NCI-H748 (cell line): Measurements from ENCODE around the gene SYNPO2L.

ENCODE experiments used
- DNase-seq: peaks from one replicate; lab custom pipeline; 2025; ENCODE audit not compliant: unreplicated experiment; lab: John Stamatoyannopoulos, UW

Gene SYNPO2L

DNA sequence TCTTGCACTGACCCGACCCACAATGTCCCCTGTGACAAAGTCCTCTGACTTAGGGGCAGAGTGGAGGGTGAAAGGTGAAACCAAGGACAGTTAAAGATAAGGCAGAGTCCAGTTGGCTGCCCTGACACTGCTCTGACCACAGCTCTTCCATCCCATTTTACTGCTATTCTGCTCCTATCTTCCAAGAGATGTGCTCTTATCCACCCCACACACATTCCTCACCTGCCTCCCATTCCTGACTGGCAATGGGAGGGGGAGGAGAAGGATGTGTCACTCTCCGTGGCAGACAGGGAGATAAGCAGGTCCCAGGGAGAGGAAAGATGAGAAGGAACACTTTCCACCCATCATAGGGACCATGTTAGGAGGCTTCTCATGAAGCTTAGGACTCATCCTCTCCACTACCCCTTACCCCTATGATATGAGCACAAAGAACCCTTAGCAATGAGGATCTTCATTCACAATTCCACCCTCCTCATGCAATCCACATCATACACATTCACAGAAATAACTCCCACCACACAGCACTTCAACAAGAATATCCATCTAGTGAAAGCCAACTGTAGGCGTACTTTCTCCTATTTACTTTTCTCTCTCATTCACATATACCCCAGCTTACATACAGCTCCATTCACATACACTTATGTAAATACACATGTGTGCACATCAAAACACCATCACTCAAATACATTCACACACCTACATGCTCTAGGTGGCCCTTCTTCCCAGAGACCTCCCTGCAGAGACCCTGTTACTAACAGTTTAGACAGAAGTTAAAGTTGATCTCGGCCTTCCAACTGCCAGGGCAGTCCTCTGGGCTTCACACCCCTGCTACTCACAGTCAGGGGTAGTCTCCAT, 6.6 kb downstream of the SYNPO2L start:
- DNase-seq: no peak

DNA sequence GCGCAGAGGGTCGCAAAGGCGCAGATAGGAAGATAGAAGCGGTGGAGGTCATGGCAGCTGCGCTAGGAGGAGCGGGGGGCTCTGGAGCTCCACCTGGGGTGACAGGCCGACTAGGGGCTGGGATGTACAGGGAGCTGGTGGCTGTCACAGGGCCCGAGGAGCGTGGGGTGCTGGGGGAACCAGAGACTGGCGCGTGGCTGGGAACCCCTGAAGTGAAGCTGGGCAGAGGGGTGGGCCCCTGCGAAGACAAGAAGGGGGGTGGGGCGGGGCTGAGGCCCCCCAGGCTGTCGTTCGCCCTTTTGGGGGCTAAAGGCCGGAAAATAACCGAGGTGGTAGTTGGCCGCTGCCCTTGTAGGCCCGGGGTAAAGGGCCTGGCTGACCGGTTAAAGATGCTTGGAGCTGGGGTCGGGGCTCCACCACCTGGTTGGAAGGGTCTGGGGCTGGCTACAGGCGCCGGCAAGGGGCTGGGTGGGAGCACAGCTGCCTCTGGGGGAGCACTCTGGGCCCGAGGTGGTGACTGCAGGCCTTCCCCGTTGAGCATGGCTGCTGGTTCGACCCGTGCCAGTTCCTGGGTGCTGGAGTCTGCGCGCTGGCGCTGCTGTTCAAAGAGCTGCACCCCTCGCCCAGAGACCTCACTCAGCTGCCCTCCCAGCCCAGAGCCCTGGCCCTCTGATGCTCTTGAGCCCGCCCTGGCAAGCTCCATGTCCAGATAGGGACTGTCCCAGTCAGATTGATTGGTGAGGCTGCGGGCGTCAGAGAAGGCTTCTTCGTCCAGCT, 7.8 kb downstream of the SYNPO2L start:
- no peak for DNase-seq

DNA sequence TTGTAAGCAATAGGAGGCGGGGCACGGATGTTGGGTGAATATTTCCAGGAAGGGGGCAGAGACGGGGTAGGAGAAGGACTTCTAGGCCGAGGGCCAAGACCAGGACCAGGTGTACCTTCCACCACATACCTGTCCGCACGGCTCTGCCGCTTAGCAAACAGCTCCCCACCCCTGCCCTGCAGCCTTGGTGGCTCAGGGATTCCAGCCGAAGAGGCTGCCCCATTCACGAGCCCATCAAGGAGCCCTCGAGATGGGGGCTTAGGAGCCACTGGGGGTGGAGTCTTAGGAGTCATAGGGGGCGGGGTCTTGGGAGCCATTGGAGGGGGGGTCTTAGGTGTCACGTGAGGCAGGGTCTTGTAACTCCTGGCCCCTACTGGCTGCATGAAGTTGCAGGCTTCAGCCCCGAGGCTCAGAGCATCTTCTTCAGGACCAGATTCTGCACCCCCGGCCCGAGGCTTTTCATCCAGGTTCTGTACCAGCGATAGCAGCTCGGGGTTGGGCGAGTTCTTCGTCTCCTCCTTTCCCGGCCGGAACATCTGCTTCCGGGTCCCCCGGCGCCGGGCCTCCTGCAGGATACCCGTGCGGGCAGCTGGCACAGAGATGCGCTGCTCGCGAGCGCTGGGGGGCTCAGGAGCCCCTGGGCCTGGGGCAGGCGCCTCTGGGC, 8.5 kb downstream of the SYNPO2L start:
- DNase-seq: peak; percentile 69

DNA sequence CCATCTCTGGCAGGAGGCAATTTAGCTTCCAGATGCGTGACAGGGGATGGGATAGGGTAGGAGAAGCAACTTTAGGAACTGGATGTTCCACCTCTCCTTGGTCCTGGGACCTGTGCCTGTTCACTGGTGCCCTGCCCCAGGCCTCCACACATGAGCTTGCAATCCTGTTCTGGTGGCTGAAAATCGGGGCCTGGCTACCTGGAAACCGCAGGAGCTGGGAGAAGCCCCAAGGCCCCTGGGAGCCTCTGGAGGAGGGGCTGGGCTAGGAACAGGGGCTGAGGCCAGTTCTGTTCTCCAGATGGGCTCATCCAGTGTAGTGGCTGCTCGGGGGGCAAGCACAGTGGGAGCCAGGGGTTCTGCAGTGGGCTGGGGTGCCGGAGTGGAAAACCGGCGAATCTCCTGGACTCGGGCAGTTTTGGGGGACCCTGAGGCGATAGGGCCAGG, 9.2 kb downstream of the SYNPO2L start:
- DNase-seq: no peak

- DNase-seq: no peak
These were observed 10.6 kb downstream of the SYNPO2L start for GRCh38 chr10:73645251-73645650.

DNA sequence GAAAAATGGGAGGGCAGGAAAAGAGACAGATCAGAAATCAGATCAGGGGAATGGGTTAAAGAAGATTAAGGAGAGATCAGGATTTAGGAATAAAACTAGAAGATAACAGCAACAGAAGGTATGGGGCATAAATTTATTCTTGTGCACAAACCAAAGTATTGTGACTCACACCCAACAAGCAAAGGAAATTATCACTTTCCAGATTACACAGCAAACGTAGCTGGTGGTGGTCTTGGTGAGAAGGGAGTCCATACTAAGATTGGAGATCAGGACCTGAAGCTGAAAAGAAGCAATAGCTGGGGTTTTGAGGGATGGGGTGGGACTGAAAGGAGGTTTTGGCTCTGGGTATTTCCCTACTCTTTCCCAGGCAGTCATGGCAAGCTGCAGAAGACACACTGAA, 11.1 kb downstream of the SYNPO2L start:
- DNase-seq: no peak

DNA sequence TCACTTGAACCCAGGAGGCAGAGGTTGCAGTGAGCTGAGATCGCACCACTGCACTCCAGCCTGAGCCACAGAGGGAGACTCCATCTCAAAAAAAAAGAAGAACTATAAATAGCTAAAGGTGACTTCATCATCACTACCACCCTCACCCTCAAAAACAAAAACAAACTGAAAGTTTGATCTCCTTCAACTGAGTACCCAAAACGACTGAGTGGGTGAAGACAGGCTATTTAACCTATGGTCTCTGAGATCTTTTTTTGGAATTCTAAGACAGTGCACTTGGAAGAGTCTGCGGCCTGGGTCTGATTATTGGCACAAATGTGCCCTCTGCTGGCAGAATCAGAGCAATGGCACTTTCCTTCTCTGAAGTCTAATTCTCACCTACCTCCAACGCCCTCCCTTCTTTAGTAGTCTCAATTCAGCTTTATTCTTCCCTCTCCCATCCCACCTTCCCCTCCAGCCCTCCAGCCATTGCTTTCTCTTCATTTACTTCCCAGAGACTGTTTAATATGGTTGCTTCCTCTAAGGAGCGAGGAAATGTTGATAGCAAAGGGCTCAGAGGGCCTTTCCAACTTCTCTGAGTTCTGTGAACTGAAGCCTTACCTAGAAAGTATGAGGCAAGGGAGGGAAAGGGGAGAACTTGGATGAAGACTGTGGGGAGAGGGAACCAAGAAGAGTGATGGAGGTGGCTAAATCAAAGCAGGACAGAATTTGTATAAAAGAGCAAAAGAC, 11.7 kb downstream of the SYNPO2L start:
- DNase-seq: peak; percentile 51

- no peak for DNase-seq
These were observed 12.5 kb downstream of the SYNPO2L start for GRCh38 chr10:73643362-73643761.

GRCh38 chr10:73641328-73642060, 14.3 kb downstream of the SYNPO2L start, which contains the start of gene MYOZ1:
Gene MYOZ1 (minus strand): TSS chr10:73641474. CDS start chr10:73640017, 1,457 bp downstream.
- no peak for DNase-seq

GRCh38 chr10:73639286-73639685, 16.5 kb downstream of the SYNPO2L start:
- DNase-seq: no peak

- DNase-seq: no peak
These were observed 20.0 kb downstream of the SYNPO2L start for GRCh38 chr10:73635781-73636180.

GRCh38 chr10:73634421-73634820, 21.4 kb downstream of the SYNPO2L start:
- no peak for DNase-seq

- DNase-seq: no peak
These were observed 26.7 kb downstream of the SYNPO2L start for GRCh38 chr10:73629165-73629564.

DNA sequence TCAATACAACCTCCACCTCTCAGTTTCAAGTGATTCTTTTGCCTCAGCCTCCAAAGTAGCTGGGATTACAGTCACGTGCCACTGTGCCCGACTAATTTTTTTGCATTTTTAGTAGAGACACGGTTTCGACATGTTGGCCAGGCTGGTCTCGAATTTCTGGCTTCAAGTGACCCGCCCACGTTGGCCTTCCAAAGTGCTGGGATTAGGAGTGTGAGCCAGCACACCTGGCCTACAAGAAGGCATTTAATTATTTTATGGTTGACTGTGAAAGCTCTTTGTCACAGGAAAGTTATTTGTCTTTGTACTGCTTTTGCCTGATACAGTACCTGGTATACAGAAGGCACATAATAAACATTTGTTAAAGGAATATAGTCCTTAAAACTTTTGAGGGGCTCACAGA, 27.4 kb downstream of the SYNPO2L start:
- DNase-seq: no peak

GRCh38 chr10:73627300-73627699, 28.5 kb downstream of the SYNPO2L start:
- no peak for DNase-seq

DNA sequence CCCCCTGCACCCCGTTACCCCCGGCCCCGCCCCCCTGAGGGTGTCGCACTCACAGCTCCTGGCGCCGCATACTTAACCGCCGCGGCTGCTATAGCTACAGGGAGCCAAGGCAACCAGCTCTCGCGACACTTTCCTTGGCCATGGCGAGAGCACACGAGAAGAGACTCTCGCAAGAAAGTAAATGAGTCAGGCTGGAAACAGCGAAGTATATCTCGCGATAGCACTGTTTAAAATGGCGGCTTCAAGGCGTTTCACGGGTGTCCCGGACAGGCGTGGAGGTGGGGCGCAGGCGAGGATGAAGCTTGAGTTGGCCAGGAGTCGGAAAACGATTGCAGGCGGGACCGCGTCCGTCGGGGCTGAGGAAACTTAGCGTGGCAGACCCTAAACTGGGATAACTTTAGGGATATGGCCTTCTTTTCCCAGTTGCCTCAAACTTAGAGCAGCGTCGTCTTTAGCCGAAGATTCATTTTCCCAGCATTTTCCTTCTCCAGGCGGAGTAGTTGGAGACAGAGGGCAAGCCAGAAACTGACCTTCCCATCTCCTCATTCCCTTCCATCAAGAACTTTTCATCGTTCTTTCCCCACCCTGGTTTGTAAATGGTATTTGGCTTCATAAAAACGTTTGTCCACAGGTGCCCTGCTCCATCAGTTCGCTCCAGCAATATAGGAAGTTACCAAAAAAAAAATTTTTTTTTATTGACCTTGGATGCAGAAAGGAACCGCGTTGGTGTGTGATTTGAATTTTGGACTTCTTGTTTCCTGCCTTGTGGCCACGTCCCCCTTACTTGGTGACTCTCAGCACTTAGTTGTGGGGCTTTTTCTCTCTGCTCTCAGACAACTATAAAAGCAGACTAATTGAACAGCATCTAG, 29.7 kb downstream of the SYNPO2L start:
- peak; percentile 95 for DNase-seq

DNA sequence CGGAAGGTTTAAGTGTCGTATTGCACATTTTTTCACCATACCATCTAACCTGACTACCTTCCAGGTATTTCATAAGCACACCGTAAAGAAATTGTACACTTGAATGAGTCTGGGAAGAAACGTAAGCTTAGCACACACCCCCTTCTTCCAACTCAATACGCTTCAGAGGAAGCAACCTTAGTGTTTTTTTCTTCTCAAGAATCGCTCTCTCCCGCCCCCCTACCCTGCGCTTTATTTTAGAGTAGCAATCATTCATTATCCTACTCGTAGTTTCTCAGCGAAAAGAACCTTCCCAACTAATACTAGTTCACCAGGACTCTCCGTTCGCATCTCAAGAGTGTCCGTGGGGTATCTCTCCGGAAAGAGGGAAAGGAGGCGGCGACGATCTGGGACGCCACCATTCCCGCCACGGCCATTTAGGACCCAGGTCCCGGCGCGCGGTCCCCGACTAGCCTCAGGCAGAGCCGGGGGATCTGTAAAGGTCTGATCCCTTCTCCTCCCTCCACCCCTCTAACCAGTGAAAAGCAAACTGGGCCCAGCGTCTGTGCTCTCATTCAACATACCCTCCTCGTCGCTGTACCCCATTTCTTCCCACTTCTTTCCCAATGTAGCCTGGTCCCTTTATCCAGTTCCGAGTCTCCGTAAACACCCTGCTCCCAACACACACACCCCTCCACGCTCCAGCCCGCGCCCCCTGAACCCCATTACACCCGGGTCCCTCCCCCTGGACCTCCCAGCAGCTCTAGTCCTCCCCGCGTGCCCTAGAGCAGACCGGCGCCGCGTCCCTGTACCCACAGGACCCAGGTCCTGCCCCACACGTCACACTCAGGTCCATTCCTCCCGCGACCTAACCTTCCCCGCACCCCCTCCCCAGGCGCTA, 30.6 kb downstream of the SYNPO2L start:
- DNase-seq: peak; percentile 44

DNA sequence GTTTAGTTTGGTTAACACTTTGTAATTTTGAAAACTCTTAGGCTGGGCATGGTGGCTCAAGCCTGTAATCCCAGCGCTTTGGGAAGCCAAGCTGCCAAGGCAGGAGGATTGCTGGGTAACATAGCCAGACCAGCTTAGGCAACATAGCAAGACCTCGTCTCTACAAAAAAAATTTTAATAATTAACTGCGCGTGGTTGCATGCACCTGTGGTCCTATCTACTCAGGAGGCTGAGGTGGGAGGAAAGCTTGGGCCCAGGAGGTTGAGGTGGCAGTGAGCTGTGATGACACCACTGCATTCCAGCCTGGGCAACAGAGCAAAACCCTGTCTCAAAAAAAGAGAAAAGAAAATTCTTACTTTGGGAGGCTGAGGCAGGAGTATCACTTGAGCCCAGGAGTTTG, 32.8 kb downstream of the SYNPO2L start:
- DNase-seq: no peak
